IPS-18c (cell line): ENCODE measurements around the gene IER3IP1.

Source experiments
- H3K4me3 ChIP-seq: 2 replicates; pipeline ENCODE4 v1.7.0; 2013; ENCODE audit warnings: low read depth, mild to moderate bottlenecking, low read length, moderate library complexity; ENCODE audit not compliant: insufficient read depth
- H3K9me3 ChIP-seq: one replicate; pipeline ENCODE4 v1.6.1; 2013; ENCODE audit warnings: mild to moderate bottlenecking, low read length, moderate library complexity; ENCODE audit not compliant: control insufficient read depth, insufficient read depth

Gene IER3IP1

DNA sequence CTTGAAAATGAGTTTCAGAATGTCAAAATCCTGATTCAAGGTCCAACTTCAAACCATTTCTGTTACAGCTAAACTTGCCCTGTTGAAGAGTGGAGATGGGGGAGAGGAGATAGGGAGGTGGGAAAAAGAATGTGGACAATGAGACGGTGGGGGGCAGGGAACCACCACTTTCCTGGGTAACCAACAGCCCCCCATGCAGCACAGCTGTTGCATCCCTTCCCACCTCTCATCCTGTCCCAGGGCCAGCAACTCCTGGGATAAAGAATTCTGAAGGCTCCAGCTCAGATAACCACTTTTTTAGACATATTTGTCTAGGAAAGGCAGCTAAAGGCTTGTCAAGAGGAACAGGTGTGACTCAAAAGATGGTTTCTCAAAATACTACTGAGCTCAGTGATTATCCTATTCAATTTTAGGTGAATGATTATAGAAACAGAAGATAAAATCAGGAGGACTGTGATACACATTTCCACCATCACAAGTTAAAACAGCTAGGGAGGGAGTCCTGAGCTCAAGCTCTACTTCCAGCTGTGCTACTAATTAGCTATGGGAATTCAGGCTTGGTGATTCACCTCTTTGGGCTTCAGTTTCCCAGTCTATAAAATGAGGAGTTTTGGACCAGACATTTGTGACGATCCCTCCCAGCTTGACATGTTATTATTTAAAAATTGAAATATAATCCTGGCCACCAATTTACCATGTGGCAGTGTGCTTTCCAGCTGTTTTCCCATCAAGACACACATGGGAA, 62.2 kb downstream of the IER3IP1 start:
- no peaks in the 10 kb centered on the region for H3K9me3 ChIP-seq
- H3K4me3 ChIP-seq = no peak overlapping the region

DNA sequence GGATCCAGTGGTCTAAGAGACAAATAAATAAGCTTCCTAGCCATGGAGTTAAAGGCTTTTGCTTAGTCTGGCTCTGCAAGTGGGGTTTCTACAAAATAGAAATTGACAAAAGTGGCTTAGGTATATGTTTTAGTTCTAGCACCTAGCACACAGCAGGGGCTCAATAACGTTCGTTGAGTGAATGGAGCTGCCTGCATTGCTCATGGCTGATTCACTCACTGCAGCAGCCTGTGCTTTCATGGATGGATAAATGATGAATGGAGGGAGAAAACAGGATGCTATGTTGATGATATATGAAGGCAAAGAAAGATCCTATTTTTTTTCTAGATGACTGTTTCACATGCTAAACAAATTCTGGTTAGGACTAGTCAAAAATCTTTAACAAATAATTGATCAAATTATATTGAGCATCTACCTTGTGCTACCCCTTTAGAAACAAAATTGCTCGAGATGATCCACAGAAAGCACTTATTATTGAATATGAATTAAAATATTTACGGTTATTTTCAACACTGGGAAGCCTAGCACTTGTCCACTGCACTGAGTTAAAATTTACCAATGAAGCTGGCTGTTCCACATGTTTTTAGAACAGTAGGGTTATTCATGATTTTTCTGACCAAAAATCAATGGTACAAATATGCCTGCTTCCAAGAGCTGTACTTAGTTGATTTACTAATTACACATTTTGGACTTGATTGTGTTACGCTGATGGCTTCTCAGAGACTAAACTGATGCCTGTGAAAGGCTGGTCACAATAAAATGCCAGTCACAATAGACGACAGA, 65.5 kb downstream of the IER3IP1 start:
- H3K9me3 ChIP-seq = no peaks in the 10 kb centered on the region

DNA sequence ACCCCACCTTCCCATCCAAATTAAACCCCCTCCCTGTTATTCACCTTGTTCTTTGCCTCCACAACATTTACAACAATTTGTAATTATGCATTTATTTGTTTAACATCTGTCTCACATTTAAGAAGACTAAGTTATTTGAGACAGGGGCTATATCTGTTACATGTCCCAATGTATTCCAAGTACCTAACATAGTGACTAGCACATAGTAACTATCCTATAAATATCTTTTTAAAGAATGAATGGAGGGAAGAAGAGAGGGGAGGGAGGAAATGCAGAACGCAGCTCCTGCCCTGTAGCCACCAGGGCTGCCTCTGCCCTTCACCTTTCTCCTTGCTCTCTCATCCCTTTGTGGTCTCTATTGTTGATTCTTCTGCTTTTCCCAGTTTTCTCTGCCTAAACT, 66.4 kb downstream of the IER3IP1 start:
- Histone ChIP-seq H3K4me3 (no peak overlapping the region), H3K9me3 (no peaks in the 10 kb centered on the region)

More for the DNA sequence above, 65.5 kb downstream of the IER3IP1 start:
- H3K4me3 ChIP-seq = no peak overlapping the region

DNA sequence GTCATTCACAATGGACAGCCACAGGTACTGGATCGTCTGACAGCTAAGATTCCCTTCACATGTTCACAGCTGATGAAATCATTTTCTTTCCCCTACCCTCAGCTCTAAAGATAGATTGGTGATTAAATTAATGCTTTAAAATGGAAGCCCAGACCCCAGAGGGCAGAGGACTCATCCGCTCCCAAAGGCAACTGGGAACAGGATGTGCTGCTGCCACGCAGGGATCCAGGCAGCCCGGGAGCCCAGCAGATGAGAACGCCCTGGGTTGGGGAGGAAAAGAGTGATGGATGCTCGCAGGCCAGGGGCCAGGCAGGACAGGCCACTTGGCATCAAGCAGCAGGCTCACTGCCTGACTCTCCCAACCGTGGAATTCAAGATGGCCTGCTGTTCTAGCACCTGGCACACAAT, 67.2 kb downstream of the IER3IP1 start:
- no peaks in the 10 kb centered on the region for H3K9me3 ChIP-seq
- no peak overlapping the region for H3K4me3 ChIP-seq

DNA sequence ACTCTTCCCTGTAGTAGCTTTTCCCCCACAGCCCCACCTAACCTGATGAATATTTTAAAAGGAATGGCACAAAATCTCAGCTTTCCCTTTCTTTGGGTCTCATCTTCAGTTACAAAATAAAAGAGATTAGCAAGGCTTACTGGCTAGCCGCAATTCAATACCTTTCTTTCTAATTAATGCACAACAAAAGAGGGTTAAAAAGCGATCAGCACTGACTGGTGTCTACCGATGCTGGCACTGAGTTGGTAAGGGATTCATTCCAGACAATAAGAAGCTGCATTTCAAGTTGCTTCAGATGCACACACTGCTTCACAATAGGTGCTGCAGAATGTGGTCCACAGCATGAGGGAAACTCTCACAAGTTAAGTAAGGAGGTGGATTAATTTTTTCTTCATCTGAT, 67.8 kb downstream of the IER3IP1 start:
- Histone ChIP-seq H3K4me3 (no peak overlapping the region), H3K9me3 (no peaks in the 10 kb centered on the region)
